Epithelial cell of esophagus (primary cell): ENCODE data around the gene NBR1.
"Not testable (repeated sequence)": the region's sequence is repeated elsewhere in the genome, so short reads cannot be mapped to it uniquely, and the experiment has no call there.

Experiments used
- DNase-seq: peaks from one replicate; pipeline ENCODE4 v3.0.0; 2010; ENCODE audit warnings: low read depth
- H3K4me3 ChIP-seq: 2 replicates; pipeline ENCODE4 v1.5.1; 2011; ENCODE audit warnings: mild to moderate bottlenecking, low read length, control low read depth
- CTCF ChIP-seq: IDR thresholded peaks from 2 replicates; pipeline ENCODE4 v1.5.1; 2011; ENCODE audit warnings: low read depth, mild to moderate bottlenecking, low read length, control low read depth, inconsistent platforms; ENCODE audit not compliant: insufficient read depth; ENCODE audit errors: missing control alignments

NBR1 gene

DNA sequence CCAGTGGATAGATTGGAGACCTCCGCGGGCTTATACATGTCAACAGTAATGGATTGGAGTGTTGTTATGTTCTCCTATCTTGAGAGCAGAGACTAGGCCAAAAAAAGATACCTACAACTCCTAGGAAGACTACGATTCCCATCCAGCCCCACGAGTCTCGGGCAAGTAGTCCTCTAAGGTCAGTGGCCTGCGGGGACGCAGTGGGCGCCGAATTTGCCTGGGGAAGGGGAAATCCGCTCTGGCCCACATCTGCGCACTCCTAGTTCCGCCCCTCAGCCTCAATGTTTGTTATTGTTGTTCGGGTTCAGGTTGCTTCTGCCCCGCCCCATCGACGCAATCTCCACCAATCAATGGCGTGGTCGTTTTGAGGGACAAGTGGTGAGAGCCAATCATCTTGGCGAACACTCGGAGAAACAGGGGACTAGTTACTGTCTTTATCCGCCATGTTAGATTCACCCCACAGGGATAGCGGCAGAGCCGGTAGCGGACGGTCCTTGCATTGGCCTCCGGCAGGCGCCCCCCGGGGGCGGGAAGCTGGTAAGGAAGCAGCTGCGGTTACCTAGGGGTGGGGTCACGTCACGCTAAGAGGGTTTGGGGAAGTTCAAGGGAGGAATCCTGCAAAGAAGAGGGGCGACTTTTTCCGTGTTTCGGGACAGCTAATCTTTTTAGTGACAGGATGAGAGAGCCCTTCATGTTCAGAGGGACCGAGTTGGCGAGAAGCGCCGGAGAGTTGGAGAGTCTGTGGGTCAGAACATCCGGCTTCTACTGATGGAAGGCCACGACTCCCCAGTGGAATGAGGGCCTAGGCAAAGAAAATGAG lies at the start of gene NBR1:
Gene NBR1 (plus strand): TSS at position 449 of the 820 bp plus-strand sequence. CDS start 4,586 bp downstream, outside the sequence.
- TF ChIP-seq CTCF: no peak
- peak within 1 kb of the TSS; percentile 86 for H3K4me3 ChIP-seq
- DNase-seq: peak; percentile 98

- no peak for TF ChIP-seq CTCF
- peak; percentile 100 for DNase-seq
- peak within 1 kb of the TSS; percentile 91 for H3K4me3 ChIP-seq
Observed at GRCh38 chr17:43125133-43125966, 45.7 kb upstream of the NBR1 start, which contains the start of gene BRCA1. BRCA1 (minus strand) TSS chr17:43125364; CDS start chr17:43124096, 1,268 bp downstream.

- DNase-seq: no peak
- TF ChIP-seq CTCF: no peak
- peak overlapping the region; percentile 91 for H3K4me3 ChIP-seq
Observed at GRCh38 chr17:43125967-43126910, 44.8 kb upstream of the NBR1 start.

DNA sequence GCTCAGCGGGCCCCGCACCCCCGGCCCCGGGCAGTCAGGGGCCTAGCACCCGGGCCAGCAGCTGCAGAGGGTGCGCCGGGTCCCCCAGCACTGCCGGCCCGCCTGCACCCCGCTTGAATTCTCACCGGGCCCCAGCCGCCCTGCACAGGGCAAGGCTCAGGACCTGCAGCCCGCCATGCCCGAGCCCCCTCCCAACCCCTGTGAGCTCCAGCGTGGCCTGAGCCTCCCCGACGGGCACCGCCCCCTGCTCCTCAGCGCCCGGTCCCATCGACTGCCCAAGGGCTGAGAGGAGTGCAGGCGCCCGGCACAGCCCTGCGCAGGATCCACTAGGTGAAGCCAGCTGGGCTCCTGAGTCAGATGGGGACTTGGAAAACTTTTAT lies 44.1 kb upstream of the NBR1 start:
- DNase-seq: no peak
- TF ChIP-seq CTCF: no peak
- H3K4me3 ChIP-seq: no peak overlapping the region

- not testable (repeated sequence) for H3K4me3 ChIP-seq, DNase-seq
Observed at GRCh38 chr17:43127333-43127876, 43.6 kb upstream of the NBR1 start.

DNA sequence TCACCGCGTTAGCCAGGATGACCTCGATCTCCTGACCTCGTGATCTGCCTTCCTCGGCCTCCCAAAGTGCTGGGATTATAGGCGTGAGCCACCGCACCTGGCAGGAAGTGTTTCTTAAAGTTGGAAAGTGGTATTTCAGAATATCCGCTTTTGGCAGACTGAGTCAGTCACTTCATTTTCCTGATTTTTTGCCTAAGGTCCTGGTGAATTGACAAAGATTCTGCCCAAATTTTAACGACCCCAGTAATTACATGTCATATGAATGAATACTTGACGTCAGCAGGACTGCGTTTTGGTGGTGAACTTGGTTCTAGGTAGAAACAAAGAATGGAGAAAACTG lies 41.4 kb upstream of the NBR1 start:
- peak; percentile 28 for DNase-seq
- peak overlapping the region; percentile 41 for H3K4me3 ChIP-seq

More for the DNA sequence above, 41.4 kb upstream of the NBR1 start:
- no peak for TF ChIP-seq CTCF
